ENCODE results near the gene VBP1.
A peak's percentile ranks its signal among the peaks of the same experiment; 100 is the strongest.
"Not testable (repeated sequence)": the region's sequence is repeated elsewhere in the genome, so short reads cannot be mapped to it uniquely, and the experiment has no call there.

VBP1 gene

DNA sequence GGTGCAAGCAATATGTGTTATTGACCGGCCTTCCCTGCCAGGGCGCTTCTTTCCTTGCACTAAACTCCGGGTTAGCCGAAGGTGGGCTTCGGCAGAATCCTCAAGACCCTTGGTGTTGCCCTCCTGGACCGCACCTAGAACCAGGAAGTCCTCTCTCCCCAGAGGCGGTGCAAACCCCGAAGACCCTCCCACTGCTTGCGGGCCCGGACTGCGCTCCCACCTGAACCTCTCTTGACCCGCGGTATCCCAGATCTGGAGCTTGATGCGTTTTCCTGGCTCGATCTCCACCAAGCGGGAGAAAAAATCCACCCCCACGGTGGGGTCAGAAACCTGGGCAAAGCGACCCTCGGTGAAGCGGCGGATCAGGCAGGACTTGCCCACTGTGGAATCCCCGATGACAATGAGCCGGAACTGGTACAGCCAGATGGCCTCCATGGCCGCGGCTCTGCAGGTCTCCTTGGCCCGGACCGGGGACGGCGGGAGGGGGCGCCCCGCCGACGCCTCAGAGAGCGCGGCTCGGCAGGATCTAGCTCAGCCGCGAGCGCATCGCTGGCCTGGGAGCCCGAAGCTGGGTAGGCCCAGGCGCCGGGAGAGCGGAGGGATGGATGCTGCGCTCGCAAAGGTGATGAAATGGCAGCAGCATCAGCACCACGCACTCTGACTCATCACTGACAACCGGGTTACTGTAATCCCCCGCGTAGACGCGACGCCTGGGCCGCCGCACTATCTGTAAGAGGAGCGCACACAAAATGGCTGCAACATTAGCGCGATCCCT, 47.8 kb downstream of the VBP1 start, which contains the start of gene RAB39B:
Gene RAB39B, minus strand, starts transcription at position 638 of the 775 bp plus-strand sequence. Its CDS starts 203 bp downstream, at position 435.
- DNase-seq (ENCODE audit: low read depth in 2 of 2, low spot score in 1 of 2): peak; percentile 31 to 58

- no peak for DNase-seq (ENCODE audit: low read depth in 2 of 2, low spot score in 1 of 2)
Measured at GRCh38 chrX:155266439-155266838, 50.2 kb downstream of the VBP1 start.

DNA sequence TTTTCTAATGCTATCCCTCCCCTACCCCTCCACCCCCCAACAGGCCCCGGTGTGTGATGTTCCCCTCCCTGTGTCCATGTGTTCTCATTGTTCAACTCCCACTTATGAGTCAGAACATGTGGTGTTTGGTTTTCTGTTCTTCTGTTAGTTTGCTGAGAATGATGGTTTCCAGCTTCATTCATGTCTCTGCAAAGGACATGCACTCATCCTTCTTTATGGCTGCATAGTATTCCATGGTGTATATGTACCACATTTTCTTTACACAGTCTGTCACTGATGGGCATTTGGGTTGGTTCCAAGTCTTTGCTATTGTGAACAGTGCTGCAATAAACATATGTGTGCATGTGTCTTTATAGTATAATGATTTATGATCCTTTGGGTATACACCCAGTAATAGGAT, 51.7 kb downstream of the VBP1 start:
- DNase-seq (ENCODE audit: low read depth in 2 of 2, low spot score in 1 of 2): not testable (repeated sequence)

- DNase-seq (ENCODE audit: low read depth in 2 of 2, low spot score in 1 of 2): no peak
Measured at GRCh38 chrX:155270969-155271368, 54.7 kb downstream of the VBP1 start.

GRCh38 chrX:155279873-155280272, 63.6 kb downstream of the VBP1 start:
- no peak for DNase-seq (ENCODE audit: low read depth in 2 of 2, low spot score in 1 of 2)

Data from stimulated activated CD8-positive, alpha-beta memory T cell treated with anti-CD3 and anti-CD28 coated beads, Interleukin-4, amount 100 ng/mL, for 4 hours (primary cell).